H1 (cell line): ENCODE measurements around the gene MCM8.

Source experiments
- ASH2L ChIP-seq: fragments of 200-600, 300-600 bp; sonication (generic); IDR thresholded peaks from one replicate; pipeline ENCODE4 v1.7.1; 2017; ENCODE audit warnings: low read length
- CTCF ChIP-seq, 3 experiments: IDR thresholded peaks; 1 replicate in 2 of 3; 2 replicates in 1 of 3; pipeline versions ENCODE4 v1.5.1 to v1.6.1; 2011; ENCODE audit warnings: low read length in 3 of 3, mild to moderate bottlenecking in 3 of 3, inconsistent platforms in 2 of 3, low read depth in 1 of 3, moderate library complexity in 1 of 3; ENCODE audit not compliant: insufficient read depth in 1 of 3; ENCODE audit errors: control extremely low read depth in 1 of 3
- POLR2A ChIP-seq, 2 experiments: IDR thresholded peaks; 1 replicate in 1 of 2; 2 replicates in 1 of 2; pipeline ENCODE4 v1.6.1; 2011; ENCODE audit warnings: low read depth in 2 of 2, low read length in 2 of 2, mild to moderate bottlenecking in 2 of 2; ENCODE audit errors: control extremely low read depth in 1 of 2
- TF ChIP-seq, protein P1 (sequence below): fragments of 300-600 bp; sonication (generic); IDR thresholded peaks from 2 replicates; pipeline ENCODE4 v1.7.1; 2012; ENCODE audit warnings: low read length, moderate library complexity, mild to moderate bottlenecking, inconsistent platforms; ENCODE audit not compliant: insufficient replicate concordance

DNA sequence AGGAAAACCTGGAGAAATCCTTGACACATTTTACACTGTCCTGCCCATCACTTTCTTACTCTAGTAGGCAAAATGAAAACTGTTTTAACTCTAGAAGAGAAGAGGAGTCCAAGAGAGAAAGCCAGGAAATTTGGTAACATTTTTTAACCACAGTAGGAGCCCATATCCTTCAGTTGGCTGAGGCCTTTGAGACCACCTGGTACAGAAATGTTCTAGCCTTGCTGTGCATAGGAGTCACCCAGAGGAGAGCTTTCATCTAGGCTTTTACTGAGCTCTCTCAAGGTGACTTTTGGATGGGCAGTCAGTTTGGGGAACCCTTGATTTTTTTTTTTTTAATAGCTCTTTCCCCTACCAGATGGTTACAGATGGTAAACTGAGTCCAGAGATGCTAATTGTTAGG is 78.4 kb downstream of the MCM8 start:
- TF ChIP-seq, protein P1, sequence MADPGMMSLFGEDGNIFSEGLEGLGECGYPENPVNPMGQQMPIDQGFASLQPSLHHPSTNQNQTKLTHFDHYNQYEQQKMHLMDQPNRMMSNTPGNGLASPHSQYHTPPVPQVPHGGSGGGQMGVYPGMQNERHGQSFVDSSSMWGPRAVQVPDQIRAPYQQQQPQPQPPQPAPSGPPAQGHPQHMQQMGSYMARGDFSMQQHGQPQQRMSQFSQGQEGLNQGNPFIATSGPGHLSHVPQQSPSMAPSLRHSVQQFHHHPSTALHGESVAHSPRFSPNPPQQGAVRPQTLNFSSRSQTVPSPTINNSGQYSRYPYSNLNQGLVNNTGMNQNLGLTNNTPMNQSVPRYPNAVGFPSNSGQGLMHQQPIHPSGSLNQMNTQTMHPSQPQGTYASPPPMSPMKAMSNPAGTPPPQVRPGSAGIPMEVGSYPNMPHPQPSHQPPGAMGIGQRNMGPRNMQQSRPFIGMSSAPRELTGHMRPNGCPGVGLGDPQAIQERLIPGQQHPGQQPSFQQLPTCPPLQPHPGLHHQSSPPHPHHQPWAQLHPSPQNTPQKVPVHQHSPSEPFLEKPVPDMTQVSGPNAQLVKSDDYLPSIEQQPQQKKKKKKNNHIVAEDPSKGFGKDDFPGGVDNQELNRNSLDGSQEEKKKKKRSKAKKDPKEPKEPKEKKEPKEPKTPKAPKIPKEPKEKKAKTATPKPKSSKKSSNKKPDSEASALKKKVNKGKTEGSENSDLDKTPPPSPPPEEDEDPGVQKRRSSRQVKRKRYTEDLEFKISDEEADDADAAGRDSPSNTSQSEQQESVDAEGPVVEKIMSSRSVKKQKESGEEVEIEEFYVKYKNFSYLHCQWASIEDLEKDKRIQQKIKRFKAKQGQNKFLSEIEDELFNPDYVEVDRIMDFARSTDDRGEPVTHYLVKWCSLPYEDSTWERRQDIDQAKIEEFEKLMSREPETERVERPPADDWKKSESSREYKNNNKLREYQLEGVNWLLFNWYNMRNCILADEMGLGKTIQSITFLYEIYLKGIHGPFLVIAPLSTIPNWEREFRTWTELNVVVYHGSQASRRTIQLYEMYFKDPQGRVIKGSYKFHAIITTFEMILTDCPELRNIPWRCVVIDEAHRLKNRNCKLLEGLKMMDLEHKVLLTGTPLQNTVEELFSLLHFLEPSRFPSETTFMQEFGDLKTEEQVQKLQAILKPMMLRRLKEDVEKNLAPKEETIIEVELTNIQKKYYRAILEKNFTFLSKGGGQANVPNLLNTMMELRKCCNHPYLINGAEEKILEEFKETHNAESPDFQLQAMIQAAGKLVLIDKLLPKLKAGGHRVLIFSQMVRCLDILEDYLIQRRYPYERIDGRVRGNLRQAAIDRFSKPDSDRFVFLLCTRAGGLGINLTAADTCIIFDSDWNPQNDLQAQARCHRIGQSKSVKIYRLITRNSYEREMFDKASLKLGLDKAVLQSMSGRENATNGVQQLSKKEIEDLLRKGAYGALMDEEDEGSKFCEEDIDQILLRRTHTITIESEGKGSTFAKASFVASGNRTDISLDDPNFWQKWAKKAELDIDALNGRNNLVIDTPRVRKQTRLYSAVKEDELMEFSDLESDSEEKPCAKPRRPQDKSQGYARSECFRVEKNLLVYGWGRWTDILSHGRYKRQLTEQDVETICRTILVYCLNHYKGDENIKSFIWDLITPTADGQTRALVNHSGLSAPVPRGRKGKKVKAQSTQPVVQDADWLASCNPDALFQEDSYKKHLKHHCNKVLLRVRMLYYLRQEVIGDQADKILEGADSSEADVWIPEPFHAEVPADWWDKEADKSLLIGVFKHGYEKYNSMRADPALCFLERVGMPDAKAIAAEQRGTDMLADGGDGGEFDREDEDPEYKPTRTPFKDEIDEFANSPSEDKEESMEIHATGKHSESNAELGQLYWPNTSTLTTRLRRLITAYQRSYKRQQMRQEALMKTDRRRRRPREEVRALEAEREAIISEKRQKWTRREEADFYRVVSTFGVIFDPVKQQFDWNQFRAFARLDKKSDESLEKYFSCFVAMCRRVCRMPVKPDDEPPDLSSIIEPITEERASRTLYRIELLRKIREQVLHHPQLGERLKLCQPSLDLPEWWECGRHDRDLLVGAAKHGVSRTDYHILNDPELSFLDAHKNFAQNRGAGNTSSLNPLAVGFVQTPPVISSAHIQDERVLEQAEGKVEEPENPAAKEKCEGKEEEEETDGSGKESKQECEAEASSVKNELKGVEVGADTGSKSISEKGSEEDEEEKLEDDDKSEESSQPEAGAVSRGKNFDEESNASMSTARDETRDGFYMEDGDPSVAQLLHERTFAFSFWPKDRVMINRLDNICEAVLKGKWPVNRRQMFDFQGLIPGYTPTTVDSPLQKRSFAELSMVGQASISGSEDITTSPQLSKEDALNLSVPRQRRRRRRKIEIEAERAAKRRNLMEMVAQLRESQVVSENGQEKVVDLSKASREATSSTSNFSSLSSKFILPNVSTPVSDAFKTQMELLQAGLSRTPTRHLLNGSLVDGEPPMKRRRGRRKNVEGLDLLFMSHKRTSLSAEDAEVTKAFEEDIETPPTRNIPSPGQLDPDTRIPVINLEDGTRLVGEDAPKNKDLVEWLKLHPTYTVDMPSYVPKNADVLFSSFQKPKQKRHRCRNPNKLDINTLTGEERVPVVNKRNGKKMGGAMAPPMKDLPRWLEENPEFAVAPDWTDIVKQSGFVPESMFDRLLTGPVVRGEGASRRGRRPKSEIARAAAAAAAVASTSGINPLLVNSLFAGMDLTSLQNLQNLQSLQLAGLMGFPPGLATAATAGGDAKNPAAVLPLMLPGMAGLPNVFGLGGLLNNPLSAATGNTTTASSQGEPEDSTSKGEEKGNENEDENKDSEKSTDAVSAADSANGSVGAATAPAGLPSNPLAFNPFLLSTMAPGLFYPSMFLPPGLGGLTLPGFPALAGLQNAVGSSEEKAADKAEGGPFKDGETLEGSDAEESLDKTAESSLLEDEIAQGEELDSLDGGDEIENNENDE: no peak
- no peak for TF ChIP-seq ASH2L
- no peak for TF ChIP-seq POLR2A (IDR thresholded peaks at IDR 0.05; ENCODE audit: control extremely low read depth in 1 of 2, low read depth in 2 of 2, low read length in 2 of 2)
- TF ChIP-seq CTCF (IDR thresholded peaks at IDR 0.05; ENCODE audit: control extremely low read depth in 1 of 3, insufficient read depth in 1 of 3, low read depth in 1 of 3, low read length in 3 of 3): no peak
